ENCODE results near the gene PTPRD. TPM values are rescaled to one million over a fixed set of nuclear protein-coding genes. Genes with fewer than 3 reads are reported as not detected.
A peak's percentile ranks its signal among the peaks of the same experiment; 100 is the strongest.

Gene PTPRD
- 84.8 TPM for polyA plus RNA-seq (2013, experiment 1 of 4)
- 89.2 TPM for polyA plus RNA-seq (2013, experiment 2 of 4)
- polyA plus RNA-seq (2013, experiment 3 of 4): 76.7 TPM
- 85.7 TPM for polyA plus RNA-seq (2013, experiment 4 of 4)

DNA sequence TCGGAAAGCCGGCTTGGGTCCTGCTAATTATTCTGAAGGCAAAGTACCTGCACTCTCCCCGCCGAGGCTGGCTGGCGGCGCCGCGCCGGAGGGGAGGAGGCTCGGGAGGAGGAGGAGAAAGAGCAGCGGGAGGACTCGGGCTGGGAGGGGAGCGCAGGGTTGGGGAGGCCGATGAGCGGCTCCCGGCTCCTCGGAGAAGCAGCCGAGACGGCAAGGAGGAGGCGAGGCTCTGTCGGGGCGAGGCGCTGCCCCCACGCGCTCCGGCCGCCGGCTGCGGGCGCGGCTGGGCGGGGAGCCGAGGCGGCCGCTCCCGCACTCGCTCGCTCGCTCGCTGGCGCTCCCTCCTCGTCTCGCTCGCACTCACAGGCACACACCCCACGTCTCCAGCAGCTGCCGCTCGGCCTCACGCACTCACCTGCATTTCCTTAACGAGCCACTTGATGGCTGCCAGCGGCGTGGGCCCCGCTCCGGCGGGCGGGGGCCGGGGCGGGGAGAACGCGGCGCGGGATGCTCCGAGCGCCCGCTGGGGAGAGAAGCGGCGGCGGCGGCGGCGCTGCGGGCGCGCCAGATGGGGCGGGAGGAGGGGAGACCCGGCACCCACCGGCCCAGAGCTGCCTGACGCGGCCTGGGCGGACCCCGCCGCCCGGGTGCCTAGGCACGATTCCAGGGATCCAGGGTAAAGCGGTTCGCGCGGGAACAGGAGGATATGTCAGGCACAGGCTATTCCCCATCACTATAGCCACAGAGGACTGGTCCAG, at the start of gene PTPRD:
PTPRD (minus strand) TSS at position 362 of the 758 bp plus-strand sequence.
- Histone ChIP-seq H3K27ac (ENCODE audit: insufficient read depth, low read depth, low read length, poor library complexity, severe bottlenecking) (no peak within 1 kb of the TSS), H3K36me3 (ENCODE audit: control insufficient read depth, insufficient read depth, low read length) (no peaks in the 10 kb centered on the region), H3K9me3 (ENCODE audit: control insufficient read depth, low read length) (no peaks in the 10 kb centered on the region), H3K4me3 (ENCODE audit: insufficient read depth, low read depth, low read length) (peak within 1 kb of the TSS; percentile 54), H3K27me3 (ENCODE audit: control insufficient read depth, insufficient read depth, low read length, poor library complexity, severe bottlenecking) (peaks cover 49% of the 10 kb centered on the region), H3K4me1 (ENCODE audit: control insufficient read depth, insufficient read depth, low read length) (peaks cover 5% of the 10 kb centered on the region)
- WGBS, 2 experiments: 0% methylated on average over 87 of the region's 87 CpGs

DNA sequence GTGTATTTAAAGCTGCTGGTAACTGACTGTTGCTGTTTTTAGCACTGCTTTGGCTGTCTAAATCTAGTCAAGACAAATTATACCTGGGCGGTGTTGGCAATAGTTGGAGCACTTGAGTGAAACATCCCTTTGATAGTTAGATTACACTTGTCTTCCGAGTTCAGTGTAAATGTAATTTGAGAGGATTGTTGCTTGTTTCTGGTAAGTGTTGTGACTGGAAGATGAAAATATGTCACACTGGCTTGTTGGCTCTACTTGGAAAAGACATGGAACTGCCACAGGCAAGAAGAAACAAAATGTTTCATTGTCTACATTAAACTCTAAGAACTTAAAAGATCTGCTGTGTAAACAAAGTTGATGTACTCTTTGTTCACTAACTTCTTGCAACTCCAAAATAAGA, 49.2 kb upstream of the PTPRD start:
- 92 to 94% methylated on average over 2 of the region's 2 CpGs for WGBS, 2 experiments
- no peaks in the 10 kb centered on the region for H3K9me3 ChIP-seq (ENCODE audit: control insufficient read depth, low read length)
- H3K36me3 ChIP-seq (ENCODE audit: control insufficient read depth, insufficient read depth, low read length): no peaks in the 10 kb centered on the region
- no peak overlapping the region for H3K4me3 ChIP-seq (ENCODE audit: insufficient read depth, low read depth, low read length)
- H3K27ac ChIP-seq (ENCODE audit: insufficient read depth, low read depth, low read length, poor library complexity, severe bottlenecking): no peak overlapping the region
- H3K4me1 ChIP-seq (ENCODE audit: control insufficient read depth, insufficient read depth, low read length): no peaks in the 10 kb centered on the region
- H3K27me3 ChIP-seq (ENCODE audit: control insufficient read depth, insufficient read depth, low read length, poor library complexity, severe bottlenecking): no peaks in the 10 kb centered on the region

GRCh38 chr9:10661376-10661775, 48.6 kb upstream of the PTPRD start:
- WGBS, 2 experiments: 92 to 100% methylated on average over 1 of the region's 1 CpG
- Histone ChIP-seq H3K4me1 (ENCODE audit: control insufficient read depth, insufficient read depth, low read length) (no peaks in the 10 kb centered on the region), H3K27ac (ENCODE audit: insufficient read depth, low read depth, low read length, poor library complexity, severe bottlenecking) (no peak overlapping the region), H3K9me3 (ENCODE audit: control insufficient read depth, low read length) (no peaks in the 10 kb centered on the region), H3K36me3 (ENCODE audit: control insufficient read depth, insufficient read depth, low read length) (no peaks in the 10 kb centered on the region), H3K27me3 (ENCODE audit: control insufficient read depth, insufficient read depth, low read length, poor library complexity, severe bottlenecking) (no peaks in the 10 kb centered on the region), H3K4me3 (ENCODE audit: insufficient read depth, low read depth, low read length) (no peak overlapping the region)

DNA sequence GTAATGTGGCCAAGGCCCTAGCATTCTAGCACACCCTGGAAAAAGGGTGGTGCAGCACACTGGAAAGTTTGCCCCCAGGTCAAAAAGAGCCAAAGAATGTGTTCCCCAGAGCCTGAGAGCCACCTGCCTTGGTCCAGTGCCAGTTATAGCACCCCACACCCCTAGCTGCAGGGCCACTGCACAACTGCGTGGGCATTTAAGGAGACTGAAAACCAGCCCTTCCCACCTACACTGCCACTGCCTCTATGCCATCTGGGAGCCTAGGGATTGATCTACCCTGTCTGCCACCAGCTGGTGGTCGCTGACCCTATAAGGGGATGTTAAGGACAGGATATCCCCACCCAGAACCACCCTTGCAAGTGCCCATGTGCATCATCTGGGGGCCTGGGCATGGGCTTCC, 38.2 kb upstream of the PTPRD start:
- Histone ChIP-seq H3K36me3 (ENCODE audit: control insufficient read depth, insufficient read depth, low read length) (no peaks in the 10 kb centered on the region), H3K9me3 (ENCODE audit: control insufficient read depth, low read length) (no peaks in the 10 kb centered on the region), H3K4me1 (ENCODE audit: control insufficient read depth, insufficient read depth, low read length) (no peaks in the 10 kb centered on the region), H3K4me3 (ENCODE audit: insufficient read depth, low read depth, low read length) (no peak overlapping the region), H3K27ac (ENCODE audit: insufficient read depth, low read depth, low read length, poor library complexity, severe bottlenecking) (no peak overlapping the region), H3K27me3 (ENCODE audit: control insufficient read depth, insufficient read depth, low read length, poor library complexity, severe bottlenecking) (no peaks in the 10 kb centered on the region)
- 88 to 96% methylated on average over 2 of the region's 2 CpGs for WGBS, 2 experiments

- Histone ChIP-seq H3K4me1 (ENCODE audit: control insufficient read depth, insufficient read depth, low read length) (no peaks in the 10 kb centered on the region), H3K36me3 (ENCODE audit: control insufficient read depth, insufficient read depth, low read length) (no peaks in the 10 kb centered on the region), H3K9me3 (ENCODE audit: control insufficient read depth, low read length) (no peaks in the 10 kb centered on the region), H3K27ac (ENCODE audit: insufficient read depth, low read depth, low read length, poor library complexity, severe bottlenecking) (no peak overlapping the region), H3K27me3 (ENCODE audit: control insufficient read depth, insufficient read depth, low read length, poor library complexity, severe bottlenecking) (no peaks in the 10 kb centered on the region), H3K4me3 (ENCODE audit: insufficient read depth, low read depth, low read length) (no peak overlapping the region)
- no CpG with 5 or more reads among the region's 1 CpG for WGBS, 2 experiments
Observed at GRCh38 chr9:10649076-10649475, 36.3 kb upstream of the PTPRD start.

DNA sequence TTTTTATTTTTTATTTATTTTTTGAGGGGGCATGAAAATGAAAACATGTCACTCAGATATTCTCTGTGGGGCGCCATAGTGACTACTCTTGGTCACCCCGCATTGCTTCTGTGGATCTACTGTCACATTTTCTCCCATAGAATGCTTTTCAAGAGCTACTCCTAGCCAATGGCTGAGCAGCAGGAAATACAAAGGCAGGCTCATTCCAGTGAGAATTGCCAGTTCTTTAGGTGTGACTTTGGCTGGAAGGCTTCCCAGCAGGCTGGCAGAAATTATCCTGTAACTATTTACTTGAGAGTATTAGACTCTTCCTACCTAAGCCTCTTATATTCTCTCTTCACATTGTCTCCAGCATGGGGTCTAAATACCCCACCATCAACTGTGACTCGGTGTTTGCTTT, 21.0 kb upstream of the PTPRD start:
- no peak overlapping the region for H3K27ac ChIP-seq (ENCODE audit: insufficient read depth, low read depth, low read length, poor library complexity, severe bottlenecking)
- H3K36me3 ChIP-seq (ENCODE audit: control insufficient read depth, insufficient read depth, low read length): no peaks in the 10 kb centered on the region
- H3K9me3 ChIP-seq (ENCODE audit: control insufficient read depth, low read length): no peaks in the 10 kb centered on the region
- H3K4me1 ChIP-seq (ENCODE audit: control insufficient read depth, insufficient read depth, low read length): no peaks in the 10 kb centered on the region
- 91 to 92% methylated on average over 2 of the region's 3 CpGs for WGBS, 2 experiments
- no peak overlapping the region for H3K4me3 ChIP-seq (ENCODE audit: insufficient read depth, low read depth, low read length)
- H3K27me3 ChIP-seq (ENCODE audit: control insufficient read depth, insufficient read depth, low read length, poor library complexity, severe bottlenecking): no peaks in the 10 kb centered on the region

- Histone ChIP-seq H3K4me1 (ENCODE audit: control insufficient read depth, insufficient read depth, low read length) (peaks cover 5% of the 10 kb centered on the region), H3K27me3 (ENCODE audit: control insufficient read depth, insufficient read depth, low read length, poor library complexity, severe bottlenecking) (peaks cover 49% of the 10 kb centered on the region), H3K27ac (ENCODE audit: insufficient read depth, low read depth, low read length, poor library complexity, severe bottlenecking) (no peak overlapping the region), H3K36me3 (ENCODE audit: control insufficient read depth, insufficient read depth, low read length) (no peaks in the 10 kb centered on the region), H3K9me3 (ENCODE audit: control insufficient read depth, low read length) (no peaks in the 10 kb centered on the region), H3K4me3 (ENCODE audit: insufficient read depth, low read depth, low read length) (no peak overlapping the region)
- 78 to 80% methylated on average over 8 to 9 of the region's 9 CpGs for WGBS, 2 experiments
Observed at GRCh38 chr9:10614196-10614800, 1.5 kb upstream of the PTPRD start.

DNA sequence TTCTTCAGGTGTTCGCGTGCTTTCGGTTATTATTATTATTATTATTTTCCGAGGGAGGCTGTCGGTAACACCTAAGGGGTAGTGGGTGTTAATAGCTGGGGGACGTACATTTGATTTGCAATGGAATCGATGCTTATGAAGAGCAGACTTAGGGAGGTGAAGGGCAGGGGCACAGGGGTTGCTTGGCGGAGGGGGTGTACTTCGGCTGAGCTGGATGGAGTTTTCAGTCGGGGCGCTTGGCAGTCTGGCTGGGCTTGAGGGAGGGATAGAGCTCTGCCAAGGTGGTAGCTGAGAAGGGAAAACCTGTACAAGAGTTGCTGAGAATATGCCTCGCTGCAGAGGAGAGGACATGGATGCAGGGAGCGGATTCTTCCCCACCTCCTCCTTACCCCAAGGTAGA, 617 bp upstream of the PTPRD start:
- Histone ChIP-seq H3K36me3 (ENCODE audit: control insufficient read depth, insufficient read depth, low read length) (no peaks in the 10 kb centered on the region), H3K4me1 (ENCODE audit: control insufficient read depth, insufficient read depth, low read length) (peaks cover 5% of the 10 kb centered on the region), H3K27ac (ENCODE audit: insufficient read depth, low read depth, low read length, poor library complexity, severe bottlenecking) (no peak overlapping the region), H3K9me3 (ENCODE audit: control insufficient read depth, low read length) (no peaks in the 10 kb centered on the region), H3K27me3 (ENCODE audit: control insufficient read depth, insufficient read depth, low read length, poor library complexity, severe bottlenecking) (peaks cover 49% of the 10 kb centered on the region), H3K4me3 (ENCODE audit: insufficient read depth, low read depth, low read length) (peak overlapping the region; percentile 54)
- WGBS, 2 experiments: 6 to 8% methylated on average over 12 to 13 of the region's 13 CpGs

- no peaks in the 10 kb centered on the region for H3K9me3 ChIP-seq (ENCODE audit: control insufficient read depth, low read length)
- H3K27me3 ChIP-seq (ENCODE audit: control insufficient read depth, insufficient read depth, low read length, poor library complexity, severe bottlenecking): peaks cover under 1% of the 10 kb centered on the region
- no peaks in the 10 kb centered on the region for H3K4me1 ChIP-seq (ENCODE audit: control insufficient read depth, insufficient read depth, low read length)
- WGBS, 2 experiments: 94 to 99% methylated on average over 4 of the region's 4 CpGs
- H3K36me3 ChIP-seq (ENCODE audit: control insufficient read depth, insufficient read depth, low read length): no peaks in the 10 kb centered on the region
- no peak overlapping the region for H3K4me3 ChIP-seq (ENCODE audit: insufficient read depth, low read depth, low read length)
- H3K27ac ChIP-seq (ENCODE audit: insufficient read depth, low read depth, low read length, poor library complexity, severe bottlenecking): no peak overlapping the region
Observed at GRCh38 chr9:10605388-10605787, 7.4 kb downstream of the PTPRD start.

- H3K27me3 ChIP-seq (ENCODE audit: control insufficient read depth, insufficient read depth, low read length, poor library complexity, severe bottlenecking): no peaks in the 10 kb centered on the region
- WGBS, 2 experiments: 94 to 95% methylated on average over 1 of the region's 1 CpG
- H3K36me3 ChIP-seq (ENCODE audit: control insufficient read depth, insufficient read depth, low read length): no peaks in the 10 kb centered on the region
- H3K27ac ChIP-seq (ENCODE audit: insufficient read depth, low read depth, low read length, poor library complexity, severe bottlenecking): no peak overlapping the region
- H3K4me1 ChIP-seq (ENCODE audit: control insufficient read depth, insufficient read depth, low read length): no peaks in the 10 kb centered on the region
- H3K9me3 ChIP-seq (ENCODE audit: control insufficient read depth, low read length): no peaks in the 10 kb centered on the region
- no peak overlapping the region for H3K4me3 ChIP-seq (ENCODE audit: insufficient read depth, low read depth, low read length)
Observed at GRCh38 chr9:10604927-10605326, 7.9 kb downstream of the PTPRD start.
